Lung (tissue), 12 donors: ENCODE data around the gene MUC5AC. TPM values are rescaled to one million over a fixed set of nuclear protein-coding genes. Genes with fewer than 3 reads are reported as not detected.

Experiments
- ATAC-seq: fragments of 200-7000 bp; cut with Tn5 transposase; one replicate; pipeline ENCODE4 v1.9.1; 2020; ENCODE audit warnings: moderate number of reproducible peaks; ENCODE audit not compliant: insufficient read depth, low FRiP score
- DNase-seq, 3 donors: peaks; one replicate each; pipeline ENCODE4 v3.0.0-alpha.2; 2013 to 2017
- H3K27ac ChIP-seq, 2 donors: one replicate each; pipeline ENCODE4 v1.5.1; 2013; ENCODE audit warnings: mild to moderate bottlenecking in 2 of 2, moderate library complexity in 2 of 2, control low read depth in 1 of 2, inconsistent platforms in 1 of 2, low read depth in 1 of 2, low read length in 1 of 2
- H3K27me3 ChIP-seq, 3 donors: one replicate each; pipeline ENCODE4 v1.5.1; 2013; ENCODE audit warnings: low read length in 2 of 3; ENCODE audit not compliant: control insufficient read depth in 3 of 3, insufficient read depth in 3 of 3
- H3K36me3 ChIP-seq, 4 donors: one replicate each; pipeline ENCODE4 v1.5.1; 2013; ENCODE audit warnings: low read length in 4 of 4, mild to moderate bottlenecking in 1 of 4, moderate library complexity in 1 of 4; ENCODE audit not compliant: control insufficient read depth in 4 of 4, insufficient read depth in 4 of 4
- H3K4me1 ChIP-seq, 5 donors: one replicate each; pipeline ENCODE4 v1.5.1; 2013; ENCODE audit warnings: low read length in 5 of 5, mild to moderate bottlenecking in 2 of 5, moderate library complexity in 1 of 5; ENCODE audit not compliant: control insufficient read depth in 5 of 5, insufficient read depth in 5 of 5
- H3K4me3 ChIP-seq: one replicate; pipeline ENCODE4 v1.5.1; 2013; ENCODE audit warnings: mild to moderate bottlenecking, control low read depth, moderate library complexity
- H3K9ac ChIP-seq, 2 donors: one replicate each; pipeline ENCODE4 v1.5.1; 2013; ENCODE audit warnings: low read length in 2 of 2, control low read depth in 1 of 2; ENCODE audit not compliant: insufficient read depth in 1 of 2
- H3K9me3 ChIP-seq, 4 donors: one replicate each; pipeline ENCODE4 v1.5.1; 2013; ENCODE audit warnings: low read length in 3 of 4, mild to moderate bottlenecking in 1 of 4, moderate library complexity in 1 of 4; ENCODE audit not compliant: control insufficient read depth in 4 of 4, insufficient read depth in 3 of 4
- WGBS, 2 donors: extraction: QIAGEN DNeasy Blood & Tissue Kit; methylation state at CpG; one replicate each; pipeline ENCODE4 v1.1.7; 2013; 5-methylcytosine and 5-hydroxymethylcytosine counted together
- polyA plus RNA-seq, 2 donors: library from polyadenylated mRNA; stranded (reverse); fragments of 200-250 nt; gene quantifications; one replicate each; pipeline ENCODE4 v1.2.1, GENCODE V29; 2013
- total RNA-seq, 2 donors: library from RNA; depleted of rRNA in 1 of 2; stranded (reverse); fragments of >200 nt in 1 of 2; gene quantifications; one replicate each; pipeline ENCODE4 v1.2.1, GENCODE V29; 2014 to 2021
- TF ChIP-seq, protein P1 (sequence below): IDR thresholded peaks from 2 replicates; pipeline ENCODE4 v1.5.1; 2012; ENCODE audit warnings: mild to moderate bottlenecking; ENCODE audit errors: control extremely low read depth, extremely low read depth
- donor health status: control.
- donor health status: control.
- donor health status: Bipolar disorder and iron deficiency.
- donor health status: healthy.
- donor health status: DM: yes; HTN: yes; CAD: no.

MUC5AC gene
- total and polyA plus RNA-seq, 4 donors, result 0.46 to 1.3 (median 1.0) TPM

DNA sequence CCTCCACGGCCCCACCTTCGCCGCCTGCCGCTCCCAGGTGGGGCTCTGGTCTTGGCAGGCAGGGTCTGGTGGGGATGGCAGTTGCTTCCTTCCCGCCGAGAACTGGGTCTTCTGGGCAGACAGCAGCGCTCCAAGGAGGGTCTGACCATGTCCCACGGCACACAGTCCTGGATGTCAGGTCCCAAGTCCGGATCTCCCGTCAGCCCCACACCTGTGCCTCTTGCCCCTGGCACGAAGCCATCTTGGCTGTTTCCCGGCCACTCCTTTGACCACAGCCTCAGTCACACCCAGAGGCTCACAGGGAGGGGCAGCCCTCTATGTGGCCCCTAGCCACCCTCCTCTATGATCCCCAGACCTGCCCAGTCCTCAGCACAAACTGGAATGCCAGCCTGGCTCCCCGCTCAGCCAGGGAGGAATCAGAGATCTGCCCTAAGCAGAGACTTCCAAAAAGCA lies 79.4 kb downstream of the MUC5AC start:
- TF ChIP-seq, protein P1, sequence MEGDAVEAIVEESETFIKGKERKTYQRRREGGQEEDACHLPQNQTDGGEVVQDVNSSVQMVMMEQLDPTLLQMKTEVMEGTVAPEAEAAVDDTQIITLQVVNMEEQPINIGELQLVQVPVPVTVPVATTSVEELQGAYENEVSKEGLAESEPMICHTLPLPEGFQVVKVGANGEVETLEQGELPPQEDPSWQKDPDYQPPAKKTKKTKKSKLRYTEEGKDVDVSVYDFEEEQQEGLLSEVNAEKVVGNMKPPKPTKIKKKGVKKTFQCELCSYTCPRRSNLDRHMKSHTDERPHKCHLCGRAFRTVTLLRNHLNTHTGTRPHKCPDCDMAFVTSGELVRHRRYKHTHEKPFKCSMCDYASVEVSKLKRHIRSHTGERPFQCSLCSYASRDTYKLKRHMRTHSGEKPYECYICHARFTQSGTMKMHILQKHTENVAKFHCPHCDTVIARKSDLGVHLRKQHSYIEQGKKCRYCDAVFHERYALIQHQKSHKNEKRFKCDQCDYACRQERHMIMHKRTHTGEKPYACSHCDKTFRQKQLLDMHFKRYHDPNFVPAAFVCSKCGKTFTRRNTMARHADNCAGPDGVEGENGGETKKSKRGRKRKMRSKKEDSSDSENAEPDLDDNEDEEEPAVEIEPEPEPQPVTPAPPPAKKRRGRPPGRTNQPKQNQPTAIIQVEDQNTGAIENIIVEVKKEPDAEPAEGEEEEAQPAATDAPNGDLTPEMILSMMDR, result no peak
- ATAC-seq, result no peak

DNA sequence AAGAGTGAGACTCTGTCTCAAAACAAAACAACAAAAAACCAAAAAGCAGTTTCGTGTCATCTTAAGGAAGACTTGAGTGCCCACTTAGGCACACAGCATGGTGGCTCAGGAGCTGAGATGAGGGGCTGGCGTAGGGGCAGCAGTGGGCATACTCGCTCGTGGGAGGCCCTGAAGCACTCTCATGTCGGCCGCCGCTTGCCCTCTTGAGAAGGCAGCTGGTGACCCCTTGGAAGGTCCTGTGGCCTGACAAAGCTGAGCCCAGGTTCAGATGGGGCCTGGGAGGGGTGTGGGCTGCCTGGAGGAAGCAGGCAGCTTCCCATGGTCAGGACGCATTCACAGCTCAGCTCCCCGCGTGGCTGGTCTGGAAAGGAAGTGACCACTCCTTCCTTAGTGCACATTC lies 80.1 kb downstream of the MUC5AC start:
- no peaks in the 10 kb centered on the region for H3K4me1 ChIP-seq
- H3K4me3 ChIP-seq, result no peak overlapping the region
- no peaks in the 10 kb centered on the region for H3K36me3 ChIP-seq
- WGBS, 2 donors, result 66 to 82% methylated on average over 10 of the region's 10 CpGs
- TF ChIP-seq, protein P1, result no peak
- ATAC-seq (no peak), DNase-seq (no peak)
- H3K9me3 ChIP-seq, result peaks cover 0 to 12% (median 0%) of the 10 kb centered on the region in 4 donors
- no peaks in the 10 kb centered on the region for H3K27me3 ChIP-seq
- no peak overlapping the region for H3K27ac ChIP-seq
- no peak overlapping the region for H3K9ac ChIP-seq

More for the DNA sequence above, 79.4 kb downstream of the MUC5AC start:
- WGBS, 2 donors, result 79 to 86% methylated on average over 13 of the region's 13 CpGs
- no peak overlapping the region for H3K9ac ChIP-seq
- DNase-seq, result no peak
- no peak overlapping the region for H3K4me3 ChIP-seq
- peaks cover 0 to 7% (median 0%) of the 10 kb centered on the region in 4 donors for H3K9me3 ChIP-seq
- no peaks in the 10 kb centered on the region for H3K36me3 ChIP-seq
- no peaks in the 10 kb centered on the region for H3K4me1 ChIP-seq
- no peaks in the 10 kb centered on the region for H3K27me3 ChIP-seq
- H3K27ac ChIP-seq, result no peak overlapping the region

DNA sequence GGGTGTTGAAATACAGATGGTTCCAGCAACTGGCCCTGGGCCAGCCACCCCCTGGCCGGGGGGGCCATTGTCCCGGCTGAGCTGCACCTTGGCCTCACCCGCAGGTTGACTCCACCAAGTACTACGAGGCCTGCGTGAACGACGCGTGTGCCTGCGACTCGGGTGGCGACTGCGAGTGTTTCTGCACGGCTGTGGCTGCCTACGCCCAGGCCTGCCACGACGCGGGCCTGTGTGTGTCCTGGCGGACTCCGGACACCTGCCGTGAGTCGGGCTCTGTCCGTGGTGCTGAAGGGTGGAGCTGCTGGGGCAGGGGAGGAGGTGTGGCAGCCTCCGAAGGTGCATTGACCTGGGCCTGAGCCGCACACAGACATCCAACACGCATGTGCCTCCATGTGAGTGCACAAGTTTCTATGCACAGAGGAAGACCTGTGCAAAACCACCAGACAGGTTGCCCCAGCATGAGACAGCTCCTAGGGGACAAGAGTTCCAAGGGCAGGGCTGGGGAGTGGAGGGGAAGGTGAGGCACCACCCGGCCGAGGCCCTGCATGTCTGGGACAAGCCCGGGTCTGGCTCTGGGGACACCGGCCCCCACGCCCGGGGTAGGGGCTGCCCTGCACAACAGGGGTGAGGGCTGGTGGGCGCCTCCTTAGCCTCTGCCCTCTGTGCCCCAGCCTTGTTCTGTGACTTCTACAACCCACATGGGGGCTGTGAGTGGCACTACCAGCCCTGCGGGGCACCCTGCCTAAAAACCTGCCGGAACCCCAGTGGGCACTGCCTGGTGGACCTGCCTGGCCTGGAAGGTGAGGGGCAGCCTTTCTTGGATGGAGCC lies 81.2 kb downstream of the MUC5AC start:
- Histone ChIP-seq H3K9ac (no peak overlapping the region), H3K4me3 (no peak overlapping the region), H3K4me1 (no peaks in the 10 kb centered on the region), H3K9me3 (peaks cover 0 to 12% (median 0%) of the 10 kb centered on the region in 4 donors), H3K27me3 (no peaks in the 10 kb centered on the region), H3K36me3 (no peaks in the 10 kb centered on the region), H3K27ac (no peak overlapping the region)
- no peak for ATAC-seq
- DNase-seq, result peak; percentile 19 to 53 (median 42)
- WGBS, 2 donors, result 58 to 69% methylated on average over 32 to 34 of the region's 34 CpGs
- TF ChIP-seq, protein P1, result no peak
